ENCODE measurements around the gene AP5S1. TPM values are rescaled to one million over a fixed set of nuclear protein-coding genes. Genes with fewer than 3 reads are reported as not detected.
"Not testable (repeated sequence)": the region's sequence is repeated elsewhere in the genome, so short reads cannot be mapped to it uniquely, and the experiment has no call there.

Gene AP5S1
- polyA plus RNA-seq, 1 donor from 2014 or later = 11.3 TPM

DNA sequence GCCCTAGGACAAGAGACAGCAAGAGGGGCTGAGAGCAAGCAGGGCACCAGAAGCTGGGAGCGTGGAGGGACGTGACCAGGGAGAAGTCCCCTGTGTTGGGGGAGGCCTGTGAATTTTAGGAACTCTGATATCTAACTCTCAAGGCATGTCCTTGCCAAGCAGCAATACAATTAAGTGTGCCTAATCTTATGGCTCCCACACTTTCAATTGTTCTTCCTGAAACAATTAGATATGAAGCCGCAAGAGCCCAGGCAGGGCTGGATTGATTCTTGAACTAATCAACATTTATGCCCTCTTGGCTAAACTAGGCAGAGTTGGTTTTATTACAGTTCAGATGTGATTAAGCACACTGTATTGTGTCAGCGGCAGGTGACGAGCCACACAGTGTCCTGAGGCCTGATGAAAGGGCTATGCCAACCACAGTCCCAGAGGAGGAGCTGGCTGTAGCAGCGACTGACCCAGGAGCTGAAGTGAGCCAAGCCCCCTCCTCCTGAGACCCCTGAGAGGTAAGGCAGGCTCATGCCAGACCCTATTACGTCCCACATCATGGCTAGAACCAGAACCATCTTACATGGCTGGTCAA, 22.1 kb downstream of the AP5S1 start:
- H3K9me2 ChIP-seq (ENCODE audit: insufficient read depth, low read length) = no peaks in the 10 kb centered on the region
- no peaks in the 10 kb centered on the region for H3F3A ChIP-seq (ENCODE audit: insufficient read depth, low read length, poor library complexity, severe bottlenecking)
- H3K27me3 ChIP-seq (ENCODE audit: insufficient read depth, low read depth, low read length) = no peaks in the 10 kb centered on the region
- no peaks in the 10 kb centered on the region for H3K9me3 ChIP-seq (ENCODE audit: low read length)
- no peak overlapping the region for H3K9ac ChIP-seq (ENCODE audit: low read length)
- H3K36me3 ChIP-seq (ENCODE audit: insufficient read depth, low read length) = no peaks in the 10 kb centered on the region
- no peaks in the 10 kb centered on the region for H4K20me1 ChIP-seq (ENCODE audit: insufficient read depth)
- H3K79me2 ChIP-seq (replicated peaks; ENCODE audit: insufficient read depth, low read length) = peaks cover 3% of the 10 kb centered on the region
- no peak overlapping the region for H3K27ac ChIP-seq (ENCODE audit: low read length)
- H3K4me3 ChIP-seq (ENCODE audit: low read length) = no peak overlapping the region
- H2AFZ ChIP-seq (ENCODE audit: low read depth, low read length) = no peak overlapping the region
- H3K4me2 ChIP-seq (ENCODE audit: low read length) = no peak overlapping the region
- TF ChIP-seq, protein P1, sequence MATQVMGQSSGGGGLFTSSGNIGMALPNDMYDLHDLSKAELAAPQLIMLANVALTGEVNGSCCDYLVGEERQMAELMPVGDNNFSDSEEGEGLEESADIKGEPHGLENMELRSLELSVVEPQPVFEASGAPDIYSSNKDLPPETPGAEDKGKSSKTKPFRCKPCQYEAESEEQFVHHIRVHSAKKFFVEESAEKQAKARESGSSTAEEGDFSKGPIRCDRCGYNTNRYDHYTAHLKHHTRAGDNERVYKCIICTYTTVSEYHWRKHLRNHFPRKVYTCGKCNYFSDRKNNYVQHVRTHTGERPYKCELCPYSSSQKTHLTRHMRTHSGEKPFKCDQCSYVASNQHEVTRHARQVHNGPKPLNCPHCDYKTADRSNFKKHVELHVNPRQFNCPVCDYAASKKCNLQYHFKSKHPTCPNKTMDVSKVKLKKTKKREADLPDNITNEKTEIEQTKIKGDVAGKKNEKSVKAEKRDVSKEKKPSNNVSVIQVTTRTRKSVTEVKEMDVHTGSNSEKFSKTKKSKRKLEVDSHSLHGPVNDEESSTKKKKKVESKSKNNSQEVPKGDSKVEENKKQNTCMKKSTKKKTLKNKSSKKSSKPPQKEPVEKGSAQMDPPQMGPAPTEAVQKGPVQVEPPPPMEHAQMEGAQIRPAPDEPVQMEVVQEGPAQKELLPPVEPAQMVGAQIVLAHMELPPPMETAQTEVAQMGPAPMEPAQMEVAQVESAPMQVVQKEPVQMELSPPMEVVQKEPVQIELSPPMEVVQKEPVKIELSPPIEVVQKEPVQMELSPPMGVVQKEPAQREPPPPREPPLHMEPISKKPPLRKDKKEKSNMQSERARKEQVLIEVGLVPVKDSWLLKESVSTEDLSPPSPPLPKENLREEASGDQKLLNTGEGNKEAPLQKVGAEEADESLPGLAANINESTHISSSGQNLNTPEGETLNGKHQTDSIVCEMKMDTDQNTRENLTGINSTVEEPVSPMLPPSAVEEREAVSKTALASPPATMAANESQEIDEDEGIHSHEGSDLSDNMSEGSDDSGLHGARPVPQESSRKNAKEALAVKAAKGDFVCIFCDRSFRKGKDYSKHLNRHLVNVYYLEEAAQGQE (IDR thresholded peaks at IDR 0.05; ENCODE audit: borderline replicate concordance) = no peak
- TF ChIP-seq TAF1 (IDR thresholded peaks at IDR 0.05; ENCODE audit: low read depth) (no peak), SMC3 (conservative IDR thresholded peaks at IDR 0.05; ENCODE audit: poor library complexity) (no peak), EZH2 (IDR thresholded peaks at IDR 0.05; ENCODE audit: borderline replicate concordance, insufficient read depth, low read length, poor library complexity, severe bottlenecking) (no peak), POLR2AphosphoS5 (IDR thresholded peaks at IDR 0.05) (no peak), MXI1 (conservative IDR thresholded peaks at IDR 0.05; ENCODE audit: poor library complexity, severe bottlenecking) (no peak), RAD21 (conservative IDR thresholded peaks at IDR 0.05) (no peak), EP300 (conservative IDR thresholded peaks at IDR 0.05; ENCODE audit: poor library complexity, severe bottlenecking) (no peak)
- TF ChIP-seq, protein P2, sequence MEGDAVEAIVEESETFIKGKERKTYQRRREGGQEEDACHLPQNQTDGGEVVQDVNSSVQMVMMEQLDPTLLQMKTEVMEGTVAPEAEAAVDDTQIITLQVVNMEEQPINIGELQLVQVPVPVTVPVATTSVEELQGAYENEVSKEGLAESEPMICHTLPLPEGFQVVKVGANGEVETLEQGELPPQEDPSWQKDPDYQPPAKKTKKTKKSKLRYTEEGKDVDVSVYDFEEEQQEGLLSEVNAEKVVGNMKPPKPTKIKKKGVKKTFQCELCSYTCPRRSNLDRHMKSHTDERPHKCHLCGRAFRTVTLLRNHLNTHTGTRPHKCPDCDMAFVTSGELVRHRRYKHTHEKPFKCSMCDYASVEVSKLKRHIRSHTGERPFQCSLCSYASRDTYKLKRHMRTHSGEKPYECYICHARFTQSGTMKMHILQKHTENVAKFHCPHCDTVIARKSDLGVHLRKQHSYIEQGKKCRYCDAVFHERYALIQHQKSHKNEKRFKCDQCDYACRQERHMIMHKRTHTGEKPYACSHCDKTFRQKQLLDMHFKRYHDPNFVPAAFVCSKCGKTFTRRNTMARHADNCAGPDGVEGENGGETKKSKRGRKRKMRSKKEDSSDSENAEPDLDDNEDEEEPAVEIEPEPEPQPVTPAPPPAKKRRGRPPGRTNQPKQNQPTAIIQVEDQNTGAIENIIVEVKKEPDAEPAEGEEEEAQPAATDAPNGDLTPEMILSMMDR (IDR thresholded peaks at IDR 0.05; ENCODE audit: poor library complexity, severe bottlenecking) = no peak

DNA sequence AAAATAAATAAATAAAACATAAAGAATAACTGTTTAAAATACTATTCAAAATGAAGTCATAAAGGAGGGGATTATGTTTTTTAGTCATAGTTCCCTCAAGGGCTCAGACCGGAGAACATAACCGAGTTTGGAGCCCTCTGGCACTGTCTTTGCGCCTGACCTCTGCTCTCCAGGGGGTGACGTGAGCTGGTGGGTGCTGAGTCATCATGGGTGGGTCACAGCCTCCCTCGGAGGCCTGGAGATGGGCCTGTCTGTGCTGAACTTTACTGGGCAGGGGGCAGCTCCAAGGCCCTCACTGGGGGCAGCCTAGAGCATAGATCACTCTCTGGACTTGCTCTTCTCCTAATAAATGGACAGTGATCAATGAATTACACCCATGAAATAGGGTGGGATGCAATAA, 23.1 kb downstream of the AP5S1 start:
- H3K27ac ChIP-seq (ENCODE audit: low read length) = no peak overlapping the region
- H3K4me3 ChIP-seq (ENCODE audit: low read length) = no peak overlapping the region
- no peak overlapping the region for H3K9ac ChIP-seq (ENCODE audit: low read length)
- TF ChIP-seq TAF1 (IDR thresholded peaks at IDR 0.05; ENCODE audit: low read depth) = no peak
- no peak for TF ChIP-seq EZH2 (IDR thresholded peaks at IDR 0.05; ENCODE audit: borderline replicate concordance, insufficient read depth, low read length, poor library complexity, severe bottlenecking)
- no peak for TF ChIP-seq POLR2AphosphoS5 (IDR thresholded peaks at IDR 0.05)
- TF ChIP-seq SMC3 (conservative IDR thresholded peaks at IDR 0.05; ENCODE audit: poor library complexity) = no peak
- TF ChIP-seq, protein P1 (IDR thresholded peaks at IDR 0.05; ENCODE audit: borderline replicate concordance) = no peak
- H3F3A ChIP-seq (ENCODE audit: insufficient read depth, low read length, poor library complexity, severe bottlenecking) = no peaks in the 10 kb centered on the region
- H3K9me3 ChIP-seq (ENCODE audit: low read length) = no peaks in the 10 kb centered on the region
- no peaks in the 10 kb centered on the region for H4K20me1 ChIP-seq (ENCODE audit: insufficient read depth)
- no peaks in the 10 kb centered on the region for H3K9me2 ChIP-seq (ENCODE audit: insufficient read depth, low read length)
- H3K36me3 ChIP-seq (ENCODE audit: insufficient read depth, low read length) = no peaks in the 10 kb centered on the region
- H3K4me2 ChIP-seq (ENCODE audit: low read length) = no peak overlapping the region
- H2AFZ ChIP-seq (ENCODE audit: low read depth, low read length) = no peak overlapping the region
- peaks cover 8% of the 10 kb centered on the region for H3K79me2 ChIP-seq (replicated peaks; ENCODE audit: insufficient read depth, low read length)
- no peaks in the 10 kb centered on the region for H3K27me3 ChIP-seq (ENCODE audit: insufficient read depth, low read depth, low read length)

DNA sequence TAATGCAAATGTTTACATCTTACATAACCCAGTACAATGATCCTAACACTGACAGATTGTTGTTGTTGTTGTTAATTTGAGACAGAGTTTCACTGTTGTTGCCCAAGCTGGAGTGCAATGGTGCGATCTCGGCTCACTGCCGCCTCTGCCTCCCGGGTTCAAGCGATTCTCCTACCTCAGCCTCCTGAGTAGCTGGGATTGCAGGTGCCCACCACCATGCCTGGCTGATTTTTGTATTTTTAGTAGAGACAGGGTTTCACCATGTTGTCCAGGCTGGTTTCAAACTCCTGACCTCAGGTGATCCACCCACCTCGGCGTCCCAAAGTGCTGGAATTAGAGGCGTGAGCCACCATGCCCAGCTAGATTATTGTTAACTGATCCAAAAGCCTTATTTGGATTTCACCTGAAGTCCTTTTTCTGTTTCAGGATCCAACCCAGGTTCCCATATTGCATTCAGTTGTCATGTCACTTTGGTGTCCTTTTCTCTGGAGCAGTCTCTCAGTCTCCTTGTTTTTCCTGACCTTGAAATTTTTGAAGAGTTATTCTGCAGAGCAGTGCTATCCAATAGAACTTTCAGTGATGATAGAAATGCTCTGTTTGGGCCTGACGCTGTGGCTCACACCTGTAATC, 23.8 kb downstream of the AP5S1 start:
- not testable (repeated sequence) for H2AFZ ChIP-seq (ENCODE audit: low read depth, low read length); H3F3A ChIP-seq (ENCODE audit: insufficient read depth, low read length, poor library complexity, severe bottlenecking); H4K20me1 ChIP-seq (ENCODE audit: insufficient read depth)

More for the DNA sequence above, 23.8 kb downstream of the AP5S1 start:
- H3K27me3 ChIP-seq (ENCODE audit: insufficient read depth, low read depth, low read length); H3K79me2 ChIP-seq (replicated peaks; ENCODE audit: insufficient read depth, low read length); H3K4me3 ChIP-seq (ENCODE audit: low read length); H3K9me2 ChIP-seq (ENCODE audit: insufficient read depth, low read length); H3K9ac ChIP-seq (ENCODE audit: low read length); H3K4me2 ChIP-seq (ENCODE audit: low read length); H3K27ac ChIP-seq (ENCODE audit: low read length); H3K36me3 ChIP-seq (ENCODE audit: insufficient read depth, low read length); H3K9me3 ChIP-seq (ENCODE audit: low read length): not testable (repeated sequence)
